ENCODE measurements around the gene SASH1.

GRCh38 chr6:148422085-148422484, 79.4 kb downstream of the SASH1 start:
- no peak for TF ChIP-seq POLR2A (IDR thresholded peaks at IDR 0.05)
- no peak for TF ChIP-seq CTCF (IDR thresholded peaks at IDR 0.05)
- TF ChIP-seq EP300 (IDR thresholded peaks at IDR 0.05): no peak
